ENCODE measurements around the gene CYP4F11.
"Not testable (repeated sequence)": the region's sequence is repeated elsewhere in the genome, so short reads cannot be mapped to it uniquely, and the experiment has no call there.

The CYP4F11 gene

GRCh38 chr19:15922021-15922420 is 12.3 kb downstream of the CYP4F11 start:
- DNase-seq, result no peak

GRCh38 chr19:15919243-15919642 is 15.1 kb downstream of the CYP4F11 start:
- DNase-seq, result no peak

- no peak for DNase-seq
Measured at GRCh38 chr19:15915109-15915508, 19.2 kb downstream of the CYP4F11 start.

DNA sequence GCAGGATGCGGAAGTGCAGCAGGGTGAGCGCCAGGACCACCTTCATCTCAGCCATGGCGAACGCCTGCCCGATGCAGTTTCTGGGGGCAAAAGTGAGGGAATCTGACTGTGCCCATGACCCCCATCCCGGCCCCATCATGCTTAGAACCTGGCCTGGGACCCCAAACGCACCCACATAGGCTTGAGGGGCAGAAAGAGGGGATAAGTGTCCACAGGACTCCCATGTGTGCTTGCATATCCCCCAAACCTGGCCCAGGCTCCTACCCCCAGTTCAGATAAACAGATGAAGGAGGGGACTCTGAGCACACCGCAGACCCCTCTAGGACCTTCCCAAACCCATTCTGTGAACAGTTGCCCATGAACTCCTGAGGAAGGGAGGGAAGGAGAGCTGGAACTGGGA is 20.5 kb downstream of the CYP4F11 start:
- no peak for DNase-seq

DNA sequence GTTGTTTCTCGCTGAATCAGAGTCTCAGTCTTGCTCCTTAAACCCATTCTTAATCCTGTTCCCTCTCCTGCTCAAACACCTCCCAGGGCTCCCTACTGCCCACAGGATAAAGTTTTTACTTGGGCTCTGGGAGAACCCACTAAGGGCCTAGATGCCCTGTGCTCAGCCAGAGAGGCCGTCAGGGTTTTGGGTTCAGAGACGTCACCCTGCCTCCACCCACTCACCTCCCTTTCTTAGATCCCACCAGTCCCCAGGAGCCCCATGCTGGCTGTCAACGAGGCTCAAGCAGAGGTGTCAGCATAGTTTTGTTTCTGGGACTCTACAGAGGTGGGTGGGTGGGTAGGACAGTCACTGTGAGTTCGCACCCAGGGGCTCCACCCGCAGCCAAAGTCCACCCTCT is 20.9 kb downstream of the CYP4F11 start:
- no peak for DNase-seq

- DNase-seq, result no peak
Measured at GRCh38 chr19:15911599-15912235, 22.6 kb downstream of the CYP4F11 start.

DNA sequence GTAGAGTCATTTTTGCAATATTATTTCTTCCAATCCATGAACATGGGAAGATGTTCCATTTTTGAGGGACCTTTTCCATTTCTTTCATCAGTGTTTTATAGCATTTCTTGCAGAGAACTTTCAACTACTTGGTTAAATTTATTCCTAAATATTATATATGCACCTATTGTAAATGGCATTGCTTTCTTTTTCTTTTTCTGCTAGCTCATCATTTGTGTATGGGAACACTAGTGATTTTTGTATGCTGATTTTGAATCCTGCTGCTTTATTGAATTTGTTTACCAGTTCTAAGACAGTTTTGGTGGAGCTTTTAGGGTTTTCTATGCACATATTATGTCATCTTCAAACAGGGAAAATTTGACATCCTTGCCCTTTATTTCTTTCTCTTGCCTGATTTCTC is 29.3 kb downstream of the CYP4F11 start:
- no peak for DNase-seq

- not testable (repeated sequence) for DNase-seq
Measured at GRCh38 chr19:15902898-15903297, 31.4 kb downstream of the CYP4F11 start.

- no peak for DNase-seq
Measured at GRCh38 chr19:15902254-15902653, 32.1 kb downstream of the CYP4F11 start.

- DNase-seq, result no peak
Measured at GRCh38 chr19:15900504-15900903, 33.8 kb downstream of the CYP4F11 start.

GRCh38 chr19:15900032-15900431 is 34.3 kb downstream of the CYP4F11 start:
- not testable (repeated sequence) for DNase-seq

- DNase-seq, result not testable (repeated sequence)
Measured at GRCh38 chr19:15899561-15899960, 34.8 kb downstream of the CYP4F11 start.

GRCh38 chr19:15897738-15898276 is 36.5 kb downstream of the CYP4F11 start, which contains the start of gene CYP4F2:
Gene CYP4F2 (minus strand): TSS chr19:15898074. CDS start chr19:15897611, 463 bp downstream.
- DNase-seq, result no peak

DNA sequence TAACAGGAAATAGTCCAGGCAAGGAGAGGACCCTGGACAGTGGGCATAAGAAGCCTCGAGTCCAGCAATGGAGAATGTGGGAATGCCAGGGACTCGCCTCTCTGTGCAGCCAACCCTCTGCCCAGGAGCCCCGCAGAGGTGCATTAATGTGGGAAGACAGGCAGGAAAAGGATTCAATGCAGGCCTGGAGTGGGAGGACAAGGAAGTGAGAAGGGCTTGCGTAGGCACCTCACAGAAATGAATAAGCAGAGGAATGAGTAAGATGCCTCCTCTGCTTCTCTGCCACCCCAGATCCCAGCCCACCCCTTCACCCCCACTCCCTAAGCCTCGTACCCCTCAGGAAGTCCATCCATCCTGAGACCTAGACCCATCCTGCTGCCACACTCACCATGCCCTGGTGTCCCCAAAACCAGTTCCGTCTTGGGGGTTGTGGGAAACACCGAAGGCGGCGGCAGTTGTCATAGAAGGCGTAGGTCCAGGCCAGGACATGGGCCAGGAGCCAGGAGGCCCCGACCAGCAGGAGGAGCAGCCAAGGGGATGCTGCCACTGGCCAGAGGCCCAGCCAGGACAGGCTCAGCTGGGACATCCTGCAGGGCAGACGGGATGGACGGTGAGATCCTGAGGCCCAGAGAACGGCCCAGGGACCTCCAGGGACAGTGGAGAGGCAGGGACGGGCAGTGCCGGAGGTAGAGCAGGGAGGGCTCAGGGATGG is 37.1 kb downstream of the CYP4F11 start:
- no peak for DNase-seq

DNA sequence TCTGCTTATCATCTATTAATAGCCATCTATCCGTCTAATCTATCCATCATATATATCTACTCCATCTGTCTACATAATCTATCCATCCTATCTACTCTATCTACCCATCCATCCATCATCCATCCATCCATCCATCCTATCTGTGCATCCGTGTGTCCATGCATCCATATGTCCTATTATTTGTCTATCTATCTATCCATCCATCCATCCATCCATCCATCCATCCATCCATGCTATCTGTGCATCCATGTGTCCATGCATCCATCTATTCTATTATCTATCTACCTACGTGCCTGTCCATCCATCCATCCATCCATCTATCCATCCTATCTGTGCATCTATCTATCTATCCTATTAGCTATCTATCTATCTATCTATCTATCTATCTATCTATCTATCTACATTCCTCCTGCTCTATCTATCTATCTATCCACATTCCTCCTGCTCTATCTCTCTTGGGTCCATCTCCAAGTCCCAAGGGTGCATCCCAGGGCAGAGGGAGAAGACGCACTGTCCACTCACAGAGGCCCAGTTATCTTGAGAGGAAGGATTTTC is 38.4 kb downstream of the CYP4F11 start:
- DNase-seq, result no peak

DNA sequence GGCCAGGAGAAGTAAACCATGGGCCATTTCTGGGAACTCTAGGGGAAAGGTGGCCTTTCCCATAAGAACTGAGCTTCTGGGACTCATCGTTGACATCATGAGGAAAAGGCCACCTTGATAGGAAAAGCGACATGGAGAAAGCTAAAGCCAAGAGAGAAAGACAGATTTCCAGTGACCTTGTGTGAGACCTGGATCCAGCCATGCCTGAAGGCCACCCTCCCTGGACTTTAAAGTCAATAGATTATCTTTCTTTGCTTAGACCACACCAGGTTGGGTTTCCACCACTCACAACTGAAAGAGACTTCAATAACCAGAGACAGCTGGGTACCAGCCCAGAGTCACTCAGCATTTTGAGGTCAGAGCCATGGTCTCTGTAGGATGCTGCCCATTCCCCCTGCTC is 40.0 kb downstream of the CYP4F11 start:
- DNase-seq, result no peak

- DNase-seq, result no peak
Measured at GRCh38 chr19:15893477-15893876, 40.9 kb downstream of the CYP4F11 start.

GRCh38 chr19:15892012-15892411 is 42.3 kb downstream of the CYP4F11 start:
- no peak for DNase-seq

DNA sequence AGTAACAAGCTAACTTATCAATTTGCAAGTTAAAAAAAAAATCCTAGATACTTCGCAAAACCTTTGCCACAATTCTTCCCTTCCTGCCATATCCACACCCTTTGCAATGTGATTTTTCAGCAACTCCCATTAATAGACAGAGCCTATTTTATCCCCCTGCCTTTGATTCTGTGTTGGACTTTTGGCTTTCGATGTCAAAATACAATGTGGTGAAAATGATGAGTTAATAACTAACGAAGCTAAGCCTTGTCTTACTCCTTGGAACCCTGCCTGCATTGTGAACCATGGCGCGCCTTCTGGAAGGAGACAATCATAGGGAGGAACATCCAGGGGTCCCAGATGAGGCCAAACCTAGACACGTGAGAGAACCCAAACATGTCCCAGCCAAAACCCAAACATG is 42.9 kb downstream of the CYP4F11 start:
- DNase-seq, result no peak

- DNase-seq, result not testable (repeated sequence)
Measured at GRCh38 chr19:15889339-15889738, 45.0 kb downstream of the CYP4F11 start.

DNA sequence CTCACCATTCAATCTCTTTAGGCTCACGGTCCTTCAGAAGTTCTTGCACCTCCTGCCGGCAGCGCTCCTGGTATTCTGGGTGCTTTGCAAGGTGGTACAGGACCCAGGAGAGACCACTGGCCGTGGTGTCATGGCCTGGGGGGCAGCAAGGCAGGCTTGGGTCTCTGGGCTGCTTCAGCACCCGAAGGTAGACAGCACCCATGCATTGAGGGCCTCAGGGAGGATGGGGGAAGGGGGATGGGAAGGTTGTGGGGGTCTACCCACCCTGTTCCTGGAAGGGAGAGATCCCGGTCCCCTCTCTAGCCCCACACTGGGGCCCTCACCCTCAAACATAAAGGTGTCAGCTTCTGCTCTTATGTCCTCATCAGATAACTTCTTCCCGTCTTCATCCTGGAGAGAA is 48.4 kb downstream of the CYP4F11 start:
- no peak for DNase-seq

GRCh38 chr19:15885167-15885566 is 49.2 kb downstream of the CYP4F11 start:
- DNase-seq, result no peak

- DNase-seq, result not testable (repeated sequence)
Measured at GRCh38 chr19:15883329-15883728, 51.0 kb downstream of the CYP4F11 start.
